NCI-H1436 treated with DMSO at 0.1 percent for 48 hours (cell line): ENCODE data around the gene OSBPL3.
"Not testable (repeated sequence)": the region's sequence is repeated elsewhere in the genome, so short reads cannot be mapped to it uniquely, and the experiment has no call there.

ENCODE experiments used
- DNase-seq: peaks from one replicate; lab custom pipeline; 2025; lab: John Stamatoyannopoulos, UW

The OSBPL3 gene

DNA sequence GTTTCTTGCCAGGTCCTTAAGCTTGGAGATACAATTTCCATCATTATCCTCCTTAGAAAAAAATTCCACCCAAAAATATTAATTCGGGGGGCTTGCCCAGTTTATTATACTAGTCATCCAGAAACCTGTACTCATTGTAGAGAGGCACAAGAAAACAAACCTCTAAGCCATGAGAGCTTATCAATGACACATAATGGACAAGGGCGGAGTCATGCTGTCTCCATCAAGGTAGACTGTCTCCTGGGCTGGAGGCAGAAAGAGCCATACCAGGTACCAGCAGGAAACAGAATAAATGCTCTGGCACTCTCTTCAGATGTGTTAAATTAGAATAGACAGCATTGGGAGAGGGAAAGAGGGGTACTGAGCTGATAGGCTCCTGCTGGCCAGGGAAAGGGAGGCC, 153.0 kb downstream of the OSBPL3 start:
- DNase-seq = no peak

DNA sequence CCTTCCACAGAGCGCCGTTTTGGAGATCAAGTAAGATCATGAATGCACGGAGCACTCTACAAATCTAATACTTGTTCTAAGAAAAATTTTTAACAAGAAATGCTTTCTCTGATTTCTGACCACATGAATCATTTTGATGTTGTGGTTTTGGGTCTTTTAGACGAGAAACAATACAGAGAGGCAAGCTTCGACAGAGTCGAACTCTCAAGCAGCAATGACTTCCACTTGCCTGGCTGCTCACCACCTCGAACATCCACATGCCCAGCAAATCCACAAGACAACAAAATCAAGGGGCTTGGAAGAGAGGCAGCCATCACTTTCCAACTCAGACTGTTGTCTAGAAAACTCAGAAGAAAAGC, 153.3 kb downstream of the OSBPL3 start:
- DNase-seq = no peak

DNA sequence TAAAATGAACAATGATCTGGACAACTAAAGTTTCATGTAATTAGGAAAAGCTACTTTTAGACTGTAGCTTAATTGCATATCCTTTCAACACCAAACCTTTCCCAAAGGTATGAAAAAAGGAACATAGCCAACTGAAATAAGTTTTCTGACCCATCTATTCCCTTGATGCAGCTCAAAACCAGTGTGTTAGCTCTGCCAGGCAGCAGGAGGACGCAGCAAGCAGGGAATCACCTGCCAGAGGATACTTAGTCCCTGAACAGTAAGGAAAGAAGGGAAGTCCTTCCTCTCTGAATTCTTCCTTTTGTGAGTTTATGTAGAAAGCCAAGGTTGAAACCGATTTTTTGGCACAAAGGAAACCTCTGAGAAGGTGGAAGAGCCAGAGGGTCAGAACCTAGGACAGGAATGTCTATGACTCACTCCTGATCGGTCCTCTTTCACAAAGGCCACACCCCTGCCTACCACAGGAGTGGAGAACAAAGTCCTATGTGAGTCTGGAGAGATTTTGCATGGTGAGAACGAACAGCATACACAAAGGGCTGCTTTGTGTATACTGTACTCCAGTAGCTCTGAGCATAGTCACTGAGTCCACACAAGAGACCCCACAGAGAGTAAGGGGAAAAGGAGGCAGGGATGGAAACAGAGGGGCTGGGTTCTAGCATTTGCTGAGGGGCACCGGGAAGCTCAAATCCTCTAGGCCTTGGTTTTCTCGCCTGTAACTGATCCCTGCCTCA, 153.9 kb downstream of the OSBPL3 start:
- no peak for DNase-seq

DNA sequence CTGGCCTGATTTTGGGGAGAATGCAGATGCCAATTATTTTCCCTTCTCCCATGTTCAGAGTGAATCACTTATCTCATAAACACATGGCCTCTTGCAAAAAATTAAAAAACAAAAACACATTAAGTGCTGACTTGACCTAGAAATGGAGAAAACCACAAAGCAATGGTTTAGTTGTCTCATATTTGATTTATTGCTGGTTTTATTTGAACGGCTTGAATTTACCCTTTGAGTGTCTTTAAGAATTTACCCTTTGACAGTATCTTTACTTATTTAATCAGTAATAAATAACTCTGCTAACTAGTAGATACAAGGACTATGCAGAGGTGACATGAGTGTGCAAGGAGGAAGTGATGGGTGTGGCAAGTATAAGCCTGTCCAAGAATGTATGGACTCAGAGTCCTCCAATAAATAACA, 154.6 kb downstream of the OSBPL3 start:
- no peak for DNase-seq

DNA sequence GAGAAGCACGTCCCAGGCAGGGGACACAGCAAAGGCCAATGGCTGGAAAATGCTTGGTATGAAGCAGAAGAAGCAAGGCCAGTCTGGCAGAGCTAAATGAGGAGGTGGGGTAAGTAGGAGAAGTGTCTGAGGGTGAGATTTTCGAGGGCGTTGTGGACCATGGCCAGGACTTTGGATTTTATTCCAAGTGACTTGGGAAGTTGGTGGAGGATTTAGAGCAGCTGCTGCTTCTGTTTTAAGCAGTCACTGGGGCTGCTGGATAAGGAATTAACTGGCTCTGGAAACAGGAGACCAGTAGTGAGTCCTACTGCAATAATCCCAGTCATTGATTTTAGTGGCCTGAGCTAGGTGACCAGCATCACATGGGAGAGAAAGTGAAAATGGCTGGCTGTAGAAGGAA, 155.1 kb downstream of the OSBPL3 start:
- no peak for DNase-seq

DNA sequence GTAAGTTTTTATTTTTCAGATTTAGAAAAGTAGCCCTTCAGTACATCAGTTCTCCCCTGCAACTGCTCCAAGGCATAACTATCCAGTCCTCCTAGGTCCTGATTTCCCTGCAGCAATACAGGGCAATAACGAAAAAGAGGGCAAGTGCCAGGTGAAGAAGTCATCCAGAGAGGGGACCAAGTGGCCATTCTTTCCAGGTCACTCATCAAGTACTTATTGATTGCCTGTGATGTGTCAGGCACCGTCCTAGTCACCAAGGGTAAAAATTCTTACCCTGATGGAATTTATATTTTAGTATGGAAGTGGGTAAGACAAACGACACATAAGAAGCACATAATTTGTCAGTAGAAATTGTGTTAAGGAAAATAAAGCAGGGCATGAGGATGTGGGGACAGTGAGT, 155.6 kb downstream of the OSBPL3 start:
- DNase-seq = no peak

DNA sequence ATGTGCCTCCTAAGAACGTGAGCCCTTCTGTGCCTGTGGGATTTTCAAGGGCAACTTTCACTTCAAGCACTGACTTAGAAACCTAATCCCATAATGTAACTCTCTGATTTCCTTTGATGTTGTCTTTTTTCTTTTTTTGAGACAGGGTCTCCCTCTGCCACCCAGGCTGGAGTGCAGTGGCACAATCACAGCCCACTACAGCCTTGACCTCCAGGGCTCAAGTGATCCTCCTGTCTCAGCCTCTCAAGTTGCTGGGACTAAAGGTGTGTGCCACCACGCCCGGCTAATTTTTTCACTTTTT, 158.3 kb downstream of the OSBPL3 start:
- DNase-seq = no peak

DNA sequence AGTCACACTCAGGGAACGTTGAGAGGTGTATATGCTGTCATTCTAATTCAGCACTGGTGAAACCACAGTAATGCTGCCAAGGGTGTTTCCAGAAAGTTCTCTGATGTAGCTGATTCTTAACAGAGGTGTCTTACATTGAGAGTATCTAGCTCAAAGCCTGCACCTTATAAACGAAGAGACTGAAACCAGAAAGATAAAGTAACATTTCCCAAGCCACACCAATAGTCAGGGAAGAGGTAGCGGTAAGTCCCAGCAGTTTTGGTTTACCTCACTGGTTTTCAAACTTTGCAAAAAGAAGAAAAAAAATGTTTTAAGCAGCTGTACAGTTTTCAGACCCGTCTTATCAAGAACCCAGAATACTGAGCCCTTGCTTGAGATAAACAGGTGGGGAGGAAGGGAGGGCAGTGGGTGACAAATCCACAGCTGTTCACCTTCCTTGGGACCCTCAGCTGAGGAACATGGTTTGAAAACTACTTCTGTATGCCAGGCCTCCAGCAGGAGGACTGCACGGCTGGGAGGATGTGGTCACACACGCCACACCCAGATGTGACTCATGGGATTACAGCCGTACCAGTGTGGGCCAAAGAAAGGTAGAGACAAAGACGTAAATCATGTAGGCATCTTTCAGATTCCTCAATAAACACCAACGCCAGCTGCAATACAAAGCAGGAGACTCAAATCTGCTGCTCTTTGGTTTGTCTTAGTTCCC, 158.8 kb downstream of the OSBPL3 start:
- DNase-seq = no peak

DNA sequence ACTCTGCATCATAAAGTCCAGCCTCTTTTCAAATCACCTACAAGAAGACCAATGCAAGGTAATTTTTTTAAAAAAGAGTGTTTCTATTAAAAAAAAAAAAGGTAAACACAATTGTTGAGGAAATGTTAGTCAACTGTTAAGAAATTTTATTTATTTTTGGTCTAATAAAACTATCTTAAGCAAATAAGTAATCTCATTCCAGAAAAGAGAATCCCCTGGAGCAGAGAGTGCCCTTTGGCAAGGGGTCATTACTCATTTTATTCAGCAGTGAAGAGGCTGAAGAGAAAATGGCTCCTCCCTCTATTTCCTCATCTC, 159.3 kb downstream of the OSBPL3 start:
- DNase-seq = no peak

DNA sequence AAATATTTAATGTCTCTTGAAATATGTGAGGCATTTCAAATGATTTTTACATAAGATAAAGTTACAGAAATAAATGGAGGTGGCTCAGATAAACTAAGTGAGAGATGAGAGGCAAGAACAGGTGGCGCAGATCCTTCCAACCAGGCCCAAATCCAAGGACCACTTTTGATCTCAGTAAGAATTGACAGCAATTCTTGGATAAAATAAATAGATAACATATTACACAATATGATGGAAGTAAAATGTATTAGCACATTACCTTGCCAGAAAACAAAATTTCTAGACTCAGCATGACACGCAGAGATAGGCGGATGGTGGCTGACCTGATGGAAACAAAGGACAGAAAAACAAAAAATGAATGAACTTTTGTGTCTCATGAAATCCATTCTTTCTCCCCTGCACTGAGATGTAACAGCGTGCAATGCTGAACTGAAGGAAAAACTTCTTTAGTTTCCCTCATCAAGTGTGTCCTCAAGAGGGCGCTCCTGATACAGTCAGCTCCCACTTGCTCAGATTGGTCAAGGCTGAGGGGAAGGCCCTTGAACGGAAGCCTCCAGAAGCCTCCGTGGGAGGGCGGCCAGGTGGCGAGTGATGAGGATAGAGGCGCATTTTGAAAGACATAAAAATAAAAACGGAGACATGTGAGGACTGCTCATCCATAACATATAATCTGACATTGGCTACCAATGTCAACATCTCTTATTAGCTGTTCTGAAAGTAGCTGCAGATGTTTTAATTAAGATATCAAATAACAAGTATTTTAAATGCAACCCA, 159.9 kb downstream of the OSBPL3 start:
- peak; percentile 52 for DNase-seq

DNA sequence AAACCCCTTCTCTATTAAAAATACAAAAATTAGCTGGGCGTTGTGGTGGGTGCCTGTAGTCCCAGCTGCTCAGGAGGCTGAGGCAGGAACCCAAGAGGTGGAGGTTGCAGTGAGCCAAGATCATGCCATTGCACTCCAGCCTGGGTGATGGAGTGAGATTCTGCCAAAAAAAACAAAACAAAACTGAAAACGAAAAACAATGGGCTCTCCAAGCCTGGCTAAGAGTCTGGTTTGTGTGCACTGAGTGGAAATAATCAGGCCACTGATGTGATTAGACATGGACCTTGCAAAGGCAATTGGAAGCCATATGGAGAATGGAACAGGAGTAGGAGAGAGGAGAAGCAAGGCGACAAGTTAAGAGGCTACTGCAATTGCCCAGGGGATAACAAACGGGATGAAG, 162.6 kb downstream of the OSBPL3 start:
- no peak for DNase-seq

DNA sequence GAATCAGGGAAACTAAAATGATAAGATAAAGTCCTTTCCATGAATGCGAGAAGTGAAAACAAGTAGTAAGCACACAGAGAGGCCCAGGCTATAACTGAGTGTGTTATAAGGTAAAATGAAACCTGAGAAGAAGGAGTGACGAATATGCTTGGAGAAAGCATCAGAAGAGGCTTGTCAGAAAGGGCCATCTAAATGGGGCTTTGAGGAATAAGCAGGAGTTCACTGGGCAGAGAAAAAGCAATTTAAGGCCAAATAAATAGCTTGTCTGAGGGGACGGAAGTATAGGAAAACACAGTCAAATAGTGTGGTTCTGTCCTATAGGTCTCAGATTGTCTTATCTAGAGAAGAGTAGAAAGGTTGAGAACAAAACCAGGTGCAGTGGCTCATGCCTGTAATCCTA, 163.1 kb downstream of the OSBPL3 start:
- no peak for DNase-seq

DNA sequence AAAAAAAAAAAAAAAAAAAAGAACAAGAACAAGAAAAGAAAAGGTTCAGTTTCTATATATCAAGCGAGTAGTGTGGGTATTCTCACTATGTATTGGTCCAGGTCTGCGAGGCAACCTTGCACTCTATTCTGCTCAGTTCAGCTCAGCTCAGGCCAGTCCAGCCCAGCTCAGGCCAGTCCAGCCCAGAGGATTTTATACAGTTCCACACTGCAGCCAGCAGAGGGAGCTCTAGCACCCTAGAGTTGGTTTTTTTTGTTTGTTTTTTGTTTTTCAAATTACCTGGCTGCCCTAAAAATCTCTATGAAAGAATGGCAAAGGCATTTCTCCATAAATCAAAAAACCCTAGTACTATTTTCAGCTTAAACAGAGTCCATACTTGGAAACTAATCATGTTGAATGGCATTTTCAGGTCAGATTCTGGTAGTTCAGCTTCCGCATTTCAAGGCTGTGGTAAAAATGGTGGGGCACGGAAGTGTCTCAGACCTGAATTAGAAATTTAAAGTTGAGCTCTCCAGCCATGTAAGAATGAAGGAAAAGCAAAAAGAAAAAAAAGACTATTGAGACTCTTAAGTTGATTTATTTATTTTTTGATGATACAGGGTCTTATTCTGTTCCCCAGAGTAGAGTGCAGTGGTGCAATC, 167.6 kb downstream of the OSBPL3 start:
- DNase-seq = no peak

DNA sequence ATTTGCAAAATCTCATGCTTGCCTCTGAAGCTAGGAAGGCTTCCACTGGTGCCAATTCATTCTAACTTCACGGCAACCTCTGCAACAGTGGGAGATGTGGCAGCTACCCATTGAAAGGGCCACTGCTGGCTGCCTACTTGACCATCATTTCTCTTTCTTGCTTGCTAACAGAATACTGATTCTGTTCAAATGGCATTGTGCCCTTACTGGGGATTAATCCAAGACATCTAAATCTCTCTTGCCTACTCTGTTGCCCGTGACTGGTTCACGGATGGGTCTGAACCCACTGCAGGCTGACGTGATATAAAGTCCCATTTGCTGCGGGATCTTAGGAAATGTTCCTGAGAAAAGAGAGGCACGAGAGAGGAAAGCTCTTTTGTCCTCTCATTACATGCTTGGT, 171.5 kb downstream of the OSBPL3 start:
- DNase-seq = no peak

DNA sequence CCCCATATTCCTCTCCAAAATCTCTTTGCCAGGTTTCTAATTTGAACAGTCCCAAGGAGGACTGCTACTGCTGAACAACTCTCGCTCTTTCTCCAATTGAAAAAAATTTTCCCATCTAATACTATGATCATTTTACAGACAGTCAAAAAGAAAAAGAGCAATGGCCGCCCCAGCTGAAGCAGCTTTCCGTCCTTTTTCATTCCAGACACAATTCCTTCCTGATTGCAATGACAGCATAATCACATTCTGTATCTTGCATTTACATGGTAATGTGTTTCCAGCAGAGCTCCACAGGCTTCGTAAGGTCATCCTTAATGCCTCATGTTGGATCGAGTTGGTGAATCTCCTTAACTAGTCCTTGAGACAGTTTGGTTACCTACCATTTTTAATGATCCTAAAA, 177.7 kb downstream of the OSBPL3 start:
- no peak for DNase-seq

DNA sequence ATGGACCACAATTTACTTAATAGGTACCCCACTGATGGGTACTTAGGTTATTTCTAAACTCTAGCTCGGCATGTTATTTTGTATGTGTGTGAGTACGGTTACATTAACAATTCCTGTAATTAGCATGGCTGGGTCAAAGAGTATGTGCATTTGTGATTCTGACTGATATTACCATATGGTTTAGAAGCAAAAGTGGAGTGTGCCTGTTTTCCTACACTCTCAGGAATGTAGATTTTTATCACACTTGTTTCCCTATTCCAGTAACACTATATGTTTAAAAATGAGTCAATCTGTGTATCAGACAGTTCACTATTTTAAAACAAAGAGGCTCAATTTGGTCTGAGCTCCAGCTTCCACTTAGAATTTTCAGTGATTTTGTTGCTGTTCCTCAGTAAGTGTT, 178.1 kb downstream of the OSBPL3 start:
- DNase-seq = no peak

DNA sequence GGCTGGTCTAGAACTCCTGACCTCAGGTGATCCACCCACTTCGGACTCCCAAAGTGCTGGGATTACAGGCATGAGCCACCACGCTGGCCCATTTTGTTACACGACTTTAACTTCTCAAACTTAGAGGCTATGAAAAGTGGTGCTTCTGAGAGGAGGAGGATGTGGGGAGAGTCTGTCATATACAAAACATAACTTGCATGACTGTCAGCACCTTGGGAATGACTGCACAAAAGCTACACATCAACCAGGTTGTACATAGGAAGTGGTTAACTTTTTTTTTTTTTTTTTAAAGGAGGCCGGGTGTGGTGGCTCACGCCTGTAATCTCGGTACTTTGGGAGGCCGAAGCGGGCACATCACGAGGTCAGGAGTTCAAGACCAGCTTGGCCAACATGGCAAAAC, 179.3 kb downstream of the OSBPL3 start:
- no peak for DNase-seq

DNA sequence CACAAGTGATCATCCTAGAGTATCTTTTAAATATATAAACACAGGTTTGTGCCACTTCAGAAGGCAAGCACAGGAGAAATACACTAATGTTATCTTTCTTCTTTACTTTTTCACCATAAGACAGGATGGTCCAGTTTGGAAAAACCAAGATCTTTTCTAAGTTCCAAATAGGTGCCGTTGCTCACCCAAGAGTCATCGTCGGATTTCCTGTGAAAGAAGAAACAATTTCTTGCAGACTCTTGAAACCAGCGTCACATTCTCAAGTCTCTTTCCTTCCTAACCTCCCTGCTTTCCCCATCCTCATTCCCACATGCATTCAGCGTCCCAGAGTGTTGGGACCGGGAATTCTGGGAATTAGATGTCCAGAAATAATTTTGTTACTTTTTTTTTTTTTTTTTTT, 179.9 kb downstream of the OSBPL3 start:
- no peak for DNase-seq

DNA sequence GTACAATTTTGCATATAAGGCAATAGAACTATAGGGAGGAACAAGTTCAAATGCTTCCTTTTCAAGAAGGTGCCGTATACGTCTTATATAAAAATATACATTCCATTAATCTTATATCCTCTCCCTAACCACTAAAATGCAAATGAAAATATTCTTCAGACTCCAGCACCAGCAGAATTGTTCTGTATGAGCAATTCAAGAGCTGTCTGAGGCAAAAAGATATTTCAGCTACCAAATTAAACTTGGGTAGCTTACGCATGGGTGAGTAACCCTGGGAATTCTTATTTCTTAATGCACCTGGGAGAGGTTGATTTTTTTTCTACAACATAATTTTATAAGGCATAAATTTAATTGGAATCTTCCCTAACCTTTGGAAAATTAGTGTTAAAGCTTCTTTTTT, 180.5 kb downstream of the OSBPL3 start:
- no peak for DNase-seq

DNA sequence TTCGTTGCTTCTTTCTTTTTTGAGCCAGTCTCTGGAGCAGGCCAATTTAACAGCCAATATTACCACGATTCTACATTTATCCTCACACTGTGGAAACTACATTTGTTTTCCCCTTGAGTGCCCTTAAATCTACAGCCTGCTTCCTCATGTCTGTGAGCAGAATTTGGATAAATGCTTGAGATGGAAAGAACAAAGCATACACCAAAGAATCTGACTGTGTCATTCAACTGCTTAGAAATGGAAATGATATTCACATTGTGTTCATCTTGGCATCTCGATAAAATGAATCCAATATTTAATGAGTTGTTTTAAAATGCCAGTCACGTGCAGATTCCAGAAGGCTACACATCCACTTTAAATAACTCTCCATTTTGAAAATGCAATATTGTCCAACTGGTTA, 181.7 kb downstream of the OSBPL3 start:
- DNase-seq = no peak

DNA sequence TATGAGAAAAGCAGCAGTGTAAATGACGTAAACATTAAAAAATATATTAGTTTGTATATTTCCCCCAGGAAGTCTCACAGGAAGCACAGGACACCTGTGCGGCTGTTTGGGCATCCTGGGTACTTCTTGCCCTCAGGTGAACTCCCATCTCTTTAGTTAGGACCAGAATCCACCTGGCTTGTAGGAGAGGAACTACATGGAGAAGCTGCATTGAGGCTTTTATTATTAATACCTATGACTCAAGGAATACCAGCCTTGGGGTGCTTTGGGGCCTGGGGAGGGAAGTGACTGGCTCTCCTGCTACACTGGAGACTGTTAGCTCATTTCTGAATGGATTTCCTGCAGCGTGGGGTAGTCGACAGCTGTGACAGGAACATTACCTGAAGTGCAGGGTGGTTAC, 182.7 kb downstream of the OSBPL3 start:
- DNase-seq = no peak

DNA sequence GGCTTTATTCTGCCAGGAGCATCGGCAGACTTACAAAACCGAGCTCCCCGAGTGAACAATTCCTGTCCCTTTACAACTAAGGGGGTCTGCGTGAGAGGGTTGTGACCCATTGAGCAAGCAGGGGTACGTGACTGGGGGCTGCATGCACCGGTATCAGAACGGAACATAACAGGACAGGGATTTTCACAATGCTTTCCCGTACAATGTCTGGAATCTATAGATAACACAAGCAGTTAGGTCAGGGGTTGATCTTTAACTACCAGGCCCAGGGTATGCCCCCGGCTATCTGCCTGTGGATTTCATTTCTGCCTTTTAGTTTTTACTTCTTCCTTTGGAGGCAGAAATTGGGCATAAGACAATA, 184.6 kb downstream of the OSBPL3 start:
- DNase-seq = no peak

DNA sequence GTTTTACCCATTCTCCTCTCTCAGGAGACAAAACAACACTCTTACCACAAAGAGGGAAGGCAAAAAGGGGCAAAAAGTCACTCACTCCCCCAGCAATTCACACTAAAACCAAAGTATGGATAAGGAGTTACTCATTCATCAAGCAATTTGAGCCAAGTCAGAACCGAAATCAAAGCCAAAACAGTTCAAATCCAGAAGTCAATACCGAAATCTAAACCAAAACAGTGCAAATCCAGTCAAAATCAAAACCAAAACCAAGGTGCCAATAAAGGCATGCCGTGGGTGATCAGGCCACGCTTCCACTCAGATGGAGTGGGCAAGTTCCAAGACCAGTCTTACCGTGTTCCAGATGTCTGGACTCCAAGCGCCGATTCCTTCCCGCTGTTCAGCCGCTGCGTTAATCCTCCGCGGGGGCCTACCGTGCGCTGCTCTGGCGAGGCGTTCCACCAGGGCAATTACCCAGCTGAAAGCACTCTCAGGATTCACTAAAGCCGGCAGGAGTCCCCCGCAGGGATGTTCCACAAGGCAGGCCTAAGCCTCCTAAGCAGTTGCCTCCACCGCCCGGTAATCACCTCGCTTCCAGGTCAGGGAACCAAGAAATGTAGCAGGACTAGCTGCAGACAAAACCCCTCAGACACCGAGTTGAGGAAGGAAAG, 185.1 kb downstream of the OSBPL3 start:
- DNase-seq = not testable (repeated sequence)
